Activated CD8-positive, alpha-beta memory T cell treated with anti-CD3 and anti-CD28 coated beads for 48 hours (primary cell): ENCODE data around the gene ITSN2.
A peak's percentile ranks its signal among the peaks of the same experiment; 100 is the strongest.
"Not testable (repeated sequence)": the region's sequence is repeated elsewhere in the genome, so short reads cannot be mapped to it uniquely, and the experiment has no call there.

ENCODE experiments used
- DNase-seq, 3 experiments: peaks; one replicate each; pipeline ENCODE4 v3.0.0-alpha.2; 2020; ENCODE audit warnings: low read depth in 2 of 3, low spot score in 2 of 3

Gene ITSN2

GRCh38 chr2:24360050-24360962 is at the start of gene ITSN2:
Gene ITSN2 (minus strand): TSS chr2:24360536. CDS start chr2:24328082, 32,454 bp downstream.
- DNase-seq: peak; percentile 55 to 74 (median 71)

- DNase-seq: no peak
Observed at GRCh38 chr2:24409171-24409570, 48.8 kb upstream of the ITSN2 start.

GRCh38 chr2:24408704-24409103 is 48.4 kb upstream of the ITSN2 start:
- DNase-seq: not testable (repeated sequence)

GRCh38 chr2:24404491-24404921 is 44.2 kb upstream of the ITSN2 start:
- DNase-seq: no peak

GRCh38 chr2:24403832-24404212 is 43.5 kb upstream of the ITSN2 start:
- DNase-seq: no peak

GRCh38 chr2:24403168-24403831 is 43.0 kb upstream of the ITSN2 start:
- no peak for DNase-seq

GRCh38 chr2:24402242-24403097 is 42.1 kb upstream of the ITSN2 start:
- DNase-seq: no peak

GRCh38 chr2:24400207-24400907 is 40.0 kb upstream of the ITSN2 start:
- no peak for DNase-seq

GRCh38 chr2:24399434-24400206 is 39.3 kb upstream of the ITSN2 start:
- DNase-seq: no peak

GRCh38 chr2:24394998-24395397 is 34.7 kb upstream of the ITSN2 start:
- DNase-seq: no peak

GRCh38 chr2:24392542-24393059 is 32.3 kb upstream of the ITSN2 start:
- DNase-seq: no peak

GRCh38 chr2:24385366-24385765 is 25.0 kb upstream of the ITSN2 start:
- DNase-seq: no peak

- no peak for DNase-seq
Observed at GRCh38 chr2:24382363-24383073, 22.2 kb upstream of the ITSN2 start.

- no peak for DNase-seq
Observed at GRCh38 chr2:24380820-24381219, 20.5 kb upstream of the ITSN2 start.

- no peak for DNase-seq
Observed at GRCh38 chr2:24375349-24376087, 15.2 kb upstream of the ITSN2 start.

- DNase-seq: no peak
Observed at GRCh38 chr2:24374301-24374700, 14.0 kb upstream of the ITSN2 start.

GRCh38 chr2:24372033-24372432 is 11.7 kb upstream of the ITSN2 start:
- no peak for DNase-seq

- DNase-seq: no peak
Observed at GRCh38 chr2:24365826-24366225, 5.5 kb upstream of the ITSN2 start.
